Measurements from ENCODE around the gene CIAO3. TPM values are rescaled to one million over a fixed set of nuclear protein-coding genes. Genes with fewer than 3 reads are reported as not detected.
A peak's percentile ranks its signal among the peaks of the same experiment; 100 is the strongest.

Gene CIAO3
- total RNA-seq, 1 experiment from 2014 or later = 32.8 TPM

GRCh38 chr16:734208-734980 is 6.4 kb downstream of the CIAO3 start:
- ATAC-seq (no peak), DNase-seq (ENCODE audit: low read depth, low spot score) (no peak)
- Histone ChIP-seq H3K4me1 (ENCODE audit: control insufficient read depth in 1 of 2, insufficient read depth in 2 of 2, low read length in 2 of 2) (peaks cover 0 to 6% of the 10 kb centered on the region in 2 experiments; a peak in 3 of 4 replicates), H2AFZ (ENCODE audit: low read depth, low read length, poor library complexity, severe bottlenecking) (no peak overlapping the region), H4K20me1 (ENCODE audit: insufficient read depth) (no peaks in the 10 kb centered on the region), H3K36me3 (ENCODE audit: control insufficient read depth in 1 of 2, insufficient read depth in 2 of 2, low read length in 2 of 2) (peaks cover 6 to 18% of the 10 kb centered on the region in 2 experiments), H3K9me2 (ENCODE audit: insufficient read depth) (no peaks in the 10 kb centered on the region), H3K9me3 (ENCODE audit: control insufficient read depth in 1 of 2, insufficient read depth in 1 of 2, low read depth in 1 of 2, low read length in 2 of 2) (no peaks in the 10 kb centered on the region), H3K79me2 (ENCODE audit: insufficient read depth, low read length) (peaks cover 7% of the 10 kb centered on the region; the same call in 1 of the 2 replicates), H3K4me3 (replicated peaks in 1 of 2; ENCODE audit: low read depth in 1 of 2, low read length in 2 of 2) (no peak overlapping the region), H3K9ac (ENCODE audit: low read length) (no peak overlapping the region), H3K4me2 (ENCODE audit: low read length) (no peak overlapping the region), H3K27ac (ENCODE audit: low read depth, low read length) (no peak overlapping the region), H3K27me3 (ENCODE audit: insufficient read depth, low read length) (no peaks in the 10 kb centered on the region)
- intact Hi-C loops (cut with micrococcal nuclease) = no loop called here
- ChIA-PET RAD21 (ENCODE audit: low non-redundant PET in 1 of 2, low total read pairs in 2 of 2, uncharacterized antibody in 2 of 2, unreplicated experiment in 2 of 2) (no interaction called here), POLR2A (no interaction called here), CTCF (no interaction called here)
- no TSS peak for BruUV-seq (replicated peaks)
- TF ChIP-seq YY1 (IDR thresholded peaks at IDR 0.05; ENCODE audit: extremely low read depth, insufficient replicate concordance, low read depth, low read length) = no peak

DNA sequence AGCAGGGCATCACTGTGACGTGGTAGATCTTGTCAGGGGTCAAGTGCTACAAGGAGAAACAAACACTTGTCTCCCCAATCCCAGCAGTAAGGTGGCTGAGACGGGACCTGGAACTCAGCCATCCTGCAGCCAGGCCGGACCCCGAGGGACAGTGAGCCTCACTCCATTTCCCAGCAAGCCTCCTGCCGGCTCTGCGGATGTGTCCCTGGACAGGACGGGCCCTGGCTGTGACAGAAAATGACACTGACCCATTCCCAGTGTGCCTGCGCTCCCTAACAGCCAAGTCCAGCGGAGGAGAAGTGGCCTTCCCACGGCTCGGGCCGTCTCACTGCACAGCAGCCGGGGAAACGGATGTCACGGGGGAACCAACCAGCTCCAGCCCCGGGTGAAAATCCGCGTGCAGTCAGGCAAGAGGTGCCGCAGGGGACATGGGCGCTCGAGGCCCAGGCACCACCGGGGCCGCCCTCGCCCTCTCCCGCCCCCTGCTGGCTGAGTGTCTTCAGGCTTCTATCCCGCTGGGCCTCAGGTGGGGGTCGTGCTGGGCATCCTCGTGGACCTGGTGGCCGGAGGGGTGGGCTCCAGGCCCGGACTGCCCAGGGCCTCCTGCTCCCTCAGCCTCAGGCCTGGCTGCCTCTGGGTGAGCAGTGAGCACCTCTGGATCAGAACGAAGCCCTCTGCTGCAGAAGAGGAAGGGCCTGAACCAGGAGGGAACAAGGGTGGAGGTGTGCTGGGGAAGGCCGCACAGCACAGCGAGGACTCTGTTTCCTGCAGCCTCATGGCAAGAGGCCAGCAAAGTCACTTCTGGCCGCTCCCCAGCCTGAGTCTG is 7.2 kb downstream of the CIAO3 start:
- peaks cover 13% of the 10 kb centered on the region; the same call in 1 of the 2 replicates for H3K79me2 ChIP-seq (ENCODE audit: insufficient read depth, low read length)
- peak overlapping the region; percentile 26; the same call in 1 of the 2 replicates for H3K27ac ChIP-seq (ENCODE audit: low read depth, low read length)
- no peak overlapping the region for H3K9ac ChIP-seq (ENCODE audit: low read length)
- H4K20me1 ChIP-seq (ENCODE audit: insufficient read depth) = no peaks in the 10 kb centered on the region
- ChIA-PET POLR2A (no interaction called here), CTCF (no interaction called here), RAD21 (ENCODE audit: low non-redundant PET in 1 of 2, low total read pairs in 2 of 2, uncharacterized antibody in 2 of 2, unreplicated experiment in 2 of 2) (no interaction called here)
- no peak for TF ChIP-seq POLR2A (IDR thresholded peaks at IDR 0.05; ENCODE audit: borderline replicate concordance, extremely low read depth, insufficient read depth, insufficient read length)
- TF ChIP-seq, protein P1, sequence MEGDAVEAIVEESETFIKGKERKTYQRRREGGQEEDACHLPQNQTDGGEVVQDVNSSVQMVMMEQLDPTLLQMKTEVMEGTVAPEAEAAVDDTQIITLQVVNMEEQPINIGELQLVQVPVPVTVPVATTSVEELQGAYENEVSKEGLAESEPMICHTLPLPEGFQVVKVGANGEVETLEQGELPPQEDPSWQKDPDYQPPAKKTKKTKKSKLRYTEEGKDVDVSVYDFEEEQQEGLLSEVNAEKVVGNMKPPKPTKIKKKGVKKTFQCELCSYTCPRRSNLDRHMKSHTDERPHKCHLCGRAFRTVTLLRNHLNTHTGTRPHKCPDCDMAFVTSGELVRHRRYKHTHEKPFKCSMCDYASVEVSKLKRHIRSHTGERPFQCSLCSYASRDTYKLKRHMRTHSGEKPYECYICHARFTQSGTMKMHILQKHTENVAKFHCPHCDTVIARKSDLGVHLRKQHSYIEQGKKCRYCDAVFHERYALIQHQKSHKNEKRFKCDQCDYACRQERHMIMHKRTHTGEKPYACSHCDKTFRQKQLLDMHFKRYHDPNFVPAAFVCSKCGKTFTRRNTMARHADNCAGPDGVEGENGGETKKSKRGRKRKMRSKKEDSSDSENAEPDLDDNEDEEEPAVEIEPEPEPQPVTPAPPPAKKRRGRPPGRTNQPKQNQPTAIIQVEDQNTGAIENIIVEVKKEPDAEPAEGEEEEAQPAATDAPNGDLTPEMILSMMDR (IDR thresholded peaks at IDR 0.05 in 2 of 3, conservative IDR thresholded peaks at IDR 0.05 in 1 of 3; ENCODE audit: borderline replicate concordance in 1 of 3, insufficient read depth in 1 of 3, low read depth in 2 of 3, low read length in 2 of 3) = peak in 2 of 3 experiments; percentile 40 to 48; a peak in 4 of 6 replicates
- TF ChIP-seq ATF3 (IDR thresholded peaks at IDR 0.05) = no peak
- no peak for ATAC-seq
- no peaks in the 10 kb centered on the region for H3K27me3 ChIP-seq (ENCODE audit: insufficient read depth, low read length)
- H3K9me3 ChIP-seq (ENCODE audit: control insufficient read depth in 1 of 2, insufficient read depth in 1 of 2, low read depth in 1 of 2, low read length in 2 of 2) = no peaks in the 10 kb centered on the region
- H3K9me2 ChIP-seq (ENCODE audit: insufficient read depth) = no peaks in the 10 kb centered on the region
- H3K4me1 ChIP-seq (ENCODE audit: control insufficient read depth in 1 of 2, insufficient read depth in 2 of 2, low read length in 2 of 2) = peaks cover 0 to 10% of the 10 kb centered on the region in 2 experiments; a peak in 3 of 4 replicates
- peaks cover 6 to 18% of the 10 kb centered on the region in 2 experiments for H3K36me3 ChIP-seq (ENCODE audit: control insufficient read depth in 1 of 2, insufficient read depth in 2 of 2, low read length in 2 of 2)
- BruUV-seq (replicated peaks) = no TSS peak
- intact Hi-C loops (cut with micrococcal nuclease) = no loop called here
- no peak overlapping the region for H2AFZ ChIP-seq (ENCODE audit: low read depth, low read length, poor library complexity, severe bottlenecking)
- H3K4me3 ChIP-seq (replicated peaks in 1 of 2; ENCODE audit: low read depth in 1 of 2, low read length in 2 of 2) = no peak overlapping the region
- H3K4me2 ChIP-seq (ENCODE audit: low read length) = no peak overlapping the region
- no peak for DNase-seq (ENCODE audit: low read depth, low spot score)
